Breast epithelium (tissue), 3 donors: Measurements from ENCODE around the gene EPHB2.

Source experiments
- POLR2A ChIP-seq: fragments of 450-650 bp; IDR thresholded peaks from one replicate; pipeline ENCODE4 v1.6.1; 2016; ENCODE audit warnings: antibody characterized with exemption, mild to moderate bottlenecking, moderate library complexity
- TF ChIP-seq, protein P1 (sequence below), 3 donors: fragments of 450-650 bp; IDR thresholded peaks; one replicate each; pipeline ENCODE4 v1.5.1; 2016 to 2017; ENCODE audit warnings: antibody characterized with exemption in 3 of 3, mild to moderate bottlenecking in 3 of 3, moderate library complexity in 3 of 3

DNA sequence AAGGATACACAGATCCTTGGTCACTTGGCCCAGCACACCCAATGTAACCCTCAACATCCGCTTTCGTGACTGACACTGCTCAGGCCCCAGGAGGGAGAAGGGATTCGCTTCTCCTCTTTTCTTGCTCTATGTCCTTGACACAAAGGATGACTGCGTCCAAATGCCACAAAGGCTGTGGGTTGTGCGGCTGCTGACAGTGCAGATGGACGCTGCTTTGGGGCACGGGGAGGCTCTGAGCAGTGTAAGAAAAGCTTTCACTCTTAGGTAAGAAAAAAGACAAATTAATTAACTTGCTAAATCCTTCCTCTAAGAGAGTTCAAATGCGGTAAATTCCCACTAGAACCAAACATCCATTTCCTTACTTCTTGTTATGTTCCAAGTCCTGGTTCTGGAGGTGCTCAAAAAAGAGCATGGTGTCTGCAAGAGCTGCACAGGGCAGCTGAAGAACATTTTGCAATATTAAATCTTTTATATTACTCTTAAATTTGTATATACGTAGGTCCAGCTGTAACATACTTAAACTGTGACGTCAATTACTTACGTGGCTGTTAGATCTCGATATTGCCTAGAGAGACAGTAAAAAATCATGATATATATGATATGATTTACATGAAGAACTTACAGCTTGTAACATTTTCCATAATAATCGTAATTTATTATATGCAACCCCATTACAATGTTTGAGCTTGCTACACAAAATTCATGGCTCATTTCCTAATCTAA lies 19.4 kb upstream of the EPHB2 start:
- TF ChIP-seq, protein P1, sequence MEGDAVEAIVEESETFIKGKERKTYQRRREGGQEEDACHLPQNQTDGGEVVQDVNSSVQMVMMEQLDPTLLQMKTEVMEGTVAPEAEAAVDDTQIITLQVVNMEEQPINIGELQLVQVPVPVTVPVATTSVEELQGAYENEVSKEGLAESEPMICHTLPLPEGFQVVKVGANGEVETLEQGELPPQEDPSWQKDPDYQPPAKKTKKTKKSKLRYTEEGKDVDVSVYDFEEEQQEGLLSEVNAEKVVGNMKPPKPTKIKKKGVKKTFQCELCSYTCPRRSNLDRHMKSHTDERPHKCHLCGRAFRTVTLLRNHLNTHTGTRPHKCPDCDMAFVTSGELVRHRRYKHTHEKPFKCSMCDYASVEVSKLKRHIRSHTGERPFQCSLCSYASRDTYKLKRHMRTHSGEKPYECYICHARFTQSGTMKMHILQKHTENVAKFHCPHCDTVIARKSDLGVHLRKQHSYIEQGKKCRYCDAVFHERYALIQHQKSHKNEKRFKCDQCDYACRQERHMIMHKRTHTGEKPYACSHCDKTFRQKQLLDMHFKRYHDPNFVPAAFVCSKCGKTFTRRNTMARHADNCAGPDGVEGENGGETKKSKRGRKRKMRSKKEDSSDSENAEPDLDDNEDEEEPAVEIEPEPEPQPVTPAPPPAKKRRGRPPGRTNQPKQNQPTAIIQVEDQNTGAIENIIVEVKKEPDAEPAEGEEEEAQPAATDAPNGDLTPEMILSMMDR (IDR thresholded peaks at IDR 0.05), result no peak
- TF ChIP-seq POLR2A, result no peak
